H9 (cell line): ENCODE results near the gene TRA2B. TPM values are rescaled to one million over a fixed set of nuclear protein-coding genes. Genes with fewer than 3 reads are reported as not detected.

Experiments
- DNase-seq: peaks from one replicate; pipeline ENCODE4 v3.0.0-alpha.2; 2017
- H2AFZ ChIP-seq: one replicate; pipeline ENCODE4 v1.6.1; 2013; ENCODE audit warnings: mild to moderate bottlenecking, low read length, control low read depth, moderate library complexity
- H2AK5ac ChIP-seq: 2 replicates; pipeline ENCODE4 v1.6.1; 2013; ENCODE audit warnings: low read length, control low read depth, mixed read lengths; ENCODE audit not compliant: insufficient read length
- H2BK120ac ChIP-seq: one replicate; pipeline ENCODE4 v1.6.1; 2013; ENCODE audit warnings: low read depth, mild to moderate bottlenecking, low read length, control low read depth, inconsistent platforms; ENCODE audit not compliant: poor library complexity, severe bottlenecking
- H2BK12ac ChIP-seq: 2 replicates; pipeline ENCODE4 v1.6.1; 2013; ENCODE audit warnings: low read length, control low read depth, mixed read lengths, low read depth; ENCODE audit not compliant: insufficient read length
- H2BK15ac ChIP-seq: 2 replicates; pipeline ENCODE4 v1.6.1; 2013; ENCODE audit warnings: low read depth, low read length, control low read depth
- H2BK20ac ChIP-seq: one replicate; pipeline ENCODE4 v1.6.1; 2013; ENCODE audit warnings: low read depth, mild to moderate bottlenecking, low read length, control low read depth, inconsistent platforms; ENCODE audit not compliant: poor library complexity, severe bottlenecking
- H2BK5ac ChIP-seq: 2 replicates; pipeline ENCODE4 v1.6.1; 2013; ENCODE audit warnings: low read length, control low read depth, mixed read lengths; ENCODE audit not compliant: insufficient read length
- H3K14ac ChIP-seq: 2 replicates; pipeline ENCODE4 v1.6.1; 2013; ENCODE audit warnings: low read length, control low read depth; ENCODE audit not compliant: insufficient read depth
- H3K18ac ChIP-seq: 2 replicates; pipeline ENCODE4 v1.6.1; 2013; ENCODE audit warnings: low read depth, mild to moderate bottlenecking, mixed read lengths, low read length, control low read depth; ENCODE audit not compliant: insufficient read length
- H3K23ac ChIP-seq: 2 replicates; pipeline ENCODE4 v1.6.1; 2013; ENCODE audit warnings: low read length, control low read depth, mixed read lengths, low read depth; ENCODE audit not compliant: insufficient read length
- H3K23me2 ChIP-seq: 2 replicates; pipeline ENCODE4 v1.6.1; 2013; ENCODE audit warnings: low read depth, mild to moderate bottlenecking, mixed read lengths, low read length, control low read depth; ENCODE audit not compliant: insufficient read length, poor library complexity, severe bottlenecking
- H3K27ac ChIP-seq: 2 replicates; pipeline ENCODE4 v1.5.1; 2013; ENCODE audit warnings: low read length, control low read depth, mixed read lengths, low read depth; ENCODE audit not compliant: insufficient read length
- H3K27me3 ChIP-seq: 2 replicates; pipeline ENCODE4 v1.6.1; 2013; ENCODE audit warnings: low read length, control low read depth, inconsistent platforms; ENCODE audit not compliant: insufficient read depth
- H3K4ac ChIP-seq: 2 replicates; pipeline ENCODE4 v1.6.1; 2013; ENCODE audit warnings: low read depth, mild to moderate bottlenecking, control low read depth, inconsistent platforms, low read length, moderate library complexity
- H3K4me1 ChIP-seq: 2 replicates; pipeline ENCODE4 v1.6.1; 2013; ENCODE audit warnings: low read length, control low read depth, inconsistent platforms; ENCODE audit not compliant: insufficient read depth
- H3K4me2 ChIP-seq: 2 replicates; pipeline ENCODE4 v1.6.1; 2013; ENCODE audit warnings: low read length, control low read depth, mixed read lengths; ENCODE audit not compliant: insufficient read length, insufficient read depth
- H3K56ac ChIP-seq: 2 replicates; pipeline ENCODE4 v1.6.1; 2013; ENCODE audit warnings: low read depth, mild to moderate bottlenecking, mixed read lengths, low read length, control low read depth; ENCODE audit not compliant: insufficient read length
- H3K79me1 ChIP-seq: 2 replicates; pipeline ENCODE4 v1.6.1; 2013; ENCODE audit warnings: low read depth, mild to moderate bottlenecking, moderate library complexity, low read length, control low read depth, inconsistent platforms; ENCODE audit not compliant: insufficient read depth, poor library complexity, severe bottlenecking
- H3K79me2 ChIP-seq: 2 replicates; pipeline ENCODE4 v1.6.1; 2013; ENCODE audit warnings: low read length, control low read depth, inconsistent platforms; ENCODE audit not compliant: insufficient read depth
- H3K9ac ChIP-seq: 2 replicates; pipeline ENCODE4 v1.6.1; 2013; ENCODE audit warnings: low read length, control low read depth, mixed read lengths; ENCODE audit not compliant: insufficient read length; ENCODE audit errors: extremely low read depth
- H3K9me3 ChIP-seq: one replicate; pipeline ENCODE4 v1.6.1; 2013; ENCODE audit warnings: low read depth, low read length, inconsistent platforms; ENCODE audit not compliant: control insufficient read depth
- H3T11ph ChIP-seq: one replicate; pipeline ENCODE4 v1.6.1; 2013; ENCODE audit warnings: mild to moderate bottlenecking, low read length, control low read depth, inconsistent platforms
- H4K20me1 ChIP-seq: one replicate; pipeline ENCODE4 v1.6.1; 2013; ENCODE audit not compliant: control insufficient read depth, insufficient read length, insufficient read depth
- H4K5ac ChIP-seq: 2 replicates; pipeline ENCODE4 v1.6.1; 2013; ENCODE audit warnings: low read depth, mild to moderate bottlenecking, mixed read lengths, low read length, control low read depth; ENCODE audit not compliant: insufficient read length
- H4K8ac ChIP-seq: replicated peaks from 2 replicates; pipeline ENCODE4 v1.6.1; 2013; ENCODE audit warnings: low read length, control low read depth, mixed read lengths, low read depth; ENCODE audit not compliant: insufficient read length
- H4K91ac ChIP-seq: 2 replicates; pipeline ENCODE4 v1.6.1; 2013; ENCODE audit warnings: low read depth, mild to moderate bottlenecking, moderate library complexity, mixed read lengths, low read length, control low read depth; ENCODE audit not compliant: insufficient read length
- H3K27ac Mint-ChIP-seq, 3 experiments: 2 replicates in 2 of 3; 3 replicates in 1 of 3; pipeline ENCODE4 v1.8.0; 2020 to 2021; ENCODE audit warnings: mixed read lengths in 3 of 3, mild to moderate bottlenecking in 1 of 3, moderate library complexity in 1 of 3
- H3K27me3 Mint-ChIP-seq: 2 replicates; pipeline ENCODE4 v1.8.0; 2021; ENCODE audit warnings: low read depth, mild to moderate bottlenecking, moderate library complexity, mixed read lengths
- H3K36me3 Mint-ChIP-seq, 3 experiments: 2 replicates in 2 of 3; 3 replicates in 1 of 3; pipeline ENCODE4 v1.8.0; 2020 to 2021; ENCODE audit warnings: low read depth in 3 of 3, mixed read lengths in 3 of 3; ENCODE audit not compliant: insufficient read depth in 1 of 3
- H3K4me1 Mint-ChIP-seq, 2 experiments: 2 replicates each; pipeline ENCODE4 v1.8.0; 2020; ENCODE audit warnings: mixed read lengths in 2 of 2
- H3K4me3 Mint-ChIP-seq, 2 experiments: 2 replicates in 1 of 2; 3 replicates in 1 of 2; pipeline ENCODE4 v1.8.0; 2020 to 2021; ENCODE audit warnings: mild to moderate bottlenecking in 2 of 2, mixed read lengths in 2 of 2, moderate library complexity in 1 of 2
- H3K9me3 Mint-ChIP-seq, 2 experiments: 2 replicates in 1 of 2; 3 replicates in 1 of 2; pipeline ENCODE4 v1.8.0; 2020; ENCODE audit warnings: mild to moderate bottlenecking in 2 of 2, mixed read lengths in 2 of 2, moderate library complexity in 1 of 2
- CTCF ChIP-seq: fragments of 200-600 bp; sonication (generic); conservative IDR thresholded peaks from 3 replicates; pipeline ENCODE4 v1.8.0; 2021; ENCODE audit warnings: antibody characterized with exemption, mild to moderate bottlenecking
- WGBS: extraction: QIAGEN DNeasy Blood & Tissue Kit; methylation state at CpG from one replicate; pipeline ENCODE4 v1.1.7; 2013; ENCODE audit warnings: missing lambda C conversion rate, low lambda C conversion rate, mixed read lengths; ENCODE audit not compliant: insufficient read length; ENCODE audit errors: extremely low coverage; 5-methylcytosine and 5-hydroxymethylcytosine counted together
- total RNA-seq: library from RNA; stranded (reverse); gene quantifications from 2 replicates; pipeline ENCODE4 v1.2.1, GENCODE V29; 2021

The TRA2B gene
- total RNA-seq, 1 experiment from 2014 or later = 344 TPM

- H3K27ac Mint-ChIP-seq = peak overlapping the region in 1 of 3 experiments; percentile 91; a peak in 2 of 7 replicates
- no peaks in the 10 kb centered on the region for H3K9me3 Mint-ChIP-seq
- H4K5ac ChIP-seq = no peak overlapping the region
Observed at GRCh38 chr3:185912929-185913901, 24.6 kb downstream of the TRA2B start.

More at GRCh38 chr3:185912929-185913901, 24.6 kb downstream of the TRA2B start:
- Histone ChIP-seq H4K91ac (no peak overlapping the region), H3K4me1 (no peaks in the 10 kb centered on the region), H4K20me1 (no peaks in the 10 kb centered on the region), H3K9me3 (no peaks in the 10 kb centered on the region), H3K18ac (no peak overlapping the region), H2BK20ac (no peak overlapping the region), H3K27me3 (no peaks in the 10 kb centered on the region), H3K14ac (no peak overlapping the region), H2BK120ac (no peak overlapping the region), H2BK12ac (no peak overlapping the region), H3K27ac (no peak overlapping the region), H2AK5ac (no peak overlapping the region), H3K79me2 (no peaks in the 10 kb centered on the region), H3K56ac (no peak overlapping the region), H2AFZ (no peak overlapping the region), H3K23ac (no peak overlapping the region), H3K9ac (no peak overlapping the region), H3K4me2 (no peak overlapping the region), H3K23me2 (no peaks in the 10 kb centered on the region), H3T11ph (no peak overlapping the region), H3K4ac (no peak overlapping the region), H3K79me1 (peaks cover 3% of the 10 kb centered on the region), H2BK15ac (no peak overlapping the region), H2BK5ac (no peak overlapping the region), H4K8ac (no peak overlapping the region)
- H3K27me3 Mint-ChIP-seq = peaks cover 2% of the 10 kb centered on the region; the same call in 1 of the 2 replicates
- H3K36me3 Mint-ChIP-seq = peaks cover 16 to 45% (median 39%) of the 10 kb centered on the region in 3 experiments
- DNase-seq = no peak
- TF ChIP-seq CTCF = no peak
- no peak overlapping the region for H3K4me3 Mint-ChIP-seq
- peaks cover 0 to 3% of the 10 kb centered on the region in 2 experiments; a peak in 1 of 4 replicates for H3K4me1 Mint-ChIP-seq
- WGBS = no CpG with 5 or more reads among the region's 7 CpGs
